ENCODE measurements around the gene HPS1. TPM values are rescaled to one million over a fixed set of nuclear protein-coding genes. Genes with fewer than 3 reads are reported as not detected.

HPS1 gene
- total and polyA plus RNA-seq, 10 of the 15 experiments (the other 5 are each of a cell fraction or from before 2014, with no cell fraction given), result 27.1 to 138 (median 54.8) TPM

DNA sequence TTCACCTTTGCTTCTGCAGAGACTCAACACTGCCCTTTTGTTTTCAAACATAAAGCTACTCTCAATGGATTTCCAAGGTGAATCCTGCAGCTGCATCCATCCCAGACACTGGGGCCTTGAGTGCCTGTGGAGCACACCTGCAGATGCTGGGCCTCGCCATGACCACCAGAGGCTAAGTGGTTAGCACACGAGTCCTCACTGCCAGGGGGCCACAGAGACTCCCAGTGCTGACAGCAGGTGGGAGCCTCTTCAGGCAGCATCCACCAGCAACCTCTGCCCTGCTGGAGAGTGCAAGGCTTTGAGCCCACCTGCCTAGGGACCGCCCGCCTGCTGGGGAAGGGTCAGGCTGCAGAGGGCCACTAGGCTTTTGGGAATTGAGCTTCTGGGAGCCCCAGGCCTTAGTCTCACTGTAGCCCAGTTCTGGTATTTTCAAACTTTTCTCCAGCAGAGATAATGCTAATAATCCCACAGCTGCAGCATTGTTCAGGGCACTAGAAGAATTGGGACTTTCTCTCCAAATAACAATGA is 9.4 kb upstream of the HPS1 start (continued):
- TF ChIP-seq, protein P1, sequence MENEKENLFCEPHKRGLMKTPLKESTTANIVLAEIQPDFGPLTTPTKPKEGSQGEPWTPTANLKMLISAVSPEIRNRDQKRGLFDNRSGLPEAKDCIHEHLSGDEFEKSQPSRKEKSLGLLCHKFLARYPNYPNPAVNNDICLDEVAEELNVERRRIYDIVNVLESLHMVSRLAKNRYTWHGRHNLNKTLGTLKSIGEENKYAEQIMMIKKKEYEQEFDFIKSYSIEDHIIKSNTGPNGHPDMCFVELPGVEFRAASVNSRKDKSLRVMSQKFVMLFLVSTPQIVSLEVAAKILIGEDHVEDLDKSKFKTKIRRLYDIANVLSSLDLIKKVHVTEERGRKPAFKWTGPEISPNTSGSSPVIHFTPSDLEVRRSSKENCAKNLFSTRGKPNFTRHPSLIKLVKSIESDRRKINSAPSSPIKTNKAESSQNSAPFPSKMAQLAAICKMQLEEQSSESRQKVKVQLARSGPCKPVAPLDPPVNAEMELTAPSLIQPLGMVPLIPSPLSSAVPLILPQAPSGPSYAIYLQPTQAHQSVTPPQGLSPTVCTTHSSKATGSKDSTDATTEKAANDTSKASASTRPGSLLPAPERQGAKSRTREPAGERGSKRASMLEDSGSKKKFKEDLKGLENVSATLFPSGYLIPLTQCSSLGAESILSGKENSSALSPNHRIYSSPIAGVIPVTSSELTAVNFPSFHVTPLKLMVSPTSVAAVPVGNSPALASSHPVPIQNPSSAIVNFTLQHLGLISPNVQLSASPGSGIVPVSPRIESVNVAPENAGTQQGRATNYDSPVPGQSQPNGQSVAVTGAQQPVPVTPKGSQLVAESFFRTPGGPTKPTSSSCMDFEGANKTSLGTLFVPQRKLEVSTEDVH (IDR thresholded peaks at IDR 0.05; ENCODE audit: low read depth, partially characterized antibody), result no peak
- TF ChIP-seq MEF2B (IDR thresholded peaks at IDR 0.05; ENCODE audit: partially characterized antibody, poor library complexity, severe bottlenecking), result no peak
- TF ChIP-seq DPF2 (IDR thresholded peaks at IDR 0.05), result no peak
- TF ChIP-seq CREB1 (IDR thresholded peaks at IDR 0.05; ENCODE audit: low read depth), result no peak
- no peak for TF ChIP-seq KDM1A (IDR thresholded peaks at IDR 0.05; ENCODE audit: borderline replicate concordance)
- no peak for TF ChIP-seq NRF1 (conservative IDR thresholded peaks at IDR 0.05; ENCODE audit: low read depth, low read length)

DNA sequence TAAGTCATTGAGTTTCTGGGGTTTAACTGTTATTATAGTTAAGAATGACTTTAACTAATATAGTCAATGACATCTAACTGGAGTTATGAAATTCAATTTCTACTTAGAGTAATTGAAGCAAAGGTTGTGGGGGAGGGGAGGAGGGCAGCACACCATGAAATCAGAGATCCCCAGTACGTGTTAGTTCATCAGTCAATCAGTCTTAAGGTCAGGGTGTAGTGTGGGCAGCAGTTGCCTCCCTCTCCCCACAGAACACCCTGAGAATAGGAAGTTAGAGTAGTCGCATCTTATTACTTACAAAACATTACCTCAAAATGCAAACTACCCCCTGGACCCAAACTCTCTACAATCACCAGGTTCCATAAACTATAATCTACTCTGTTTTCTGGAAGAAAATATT is 7.0 kb upstream of the HPS1 start:
- no peaks in the 10 kb centered on the region for H4K20me1 ChIP-seq (ENCODE audit: control insufficient read depth, insufficient read depth)
- no peak overlapping the region for H2AFZ ChIP-seq (ENCODE audit: control insufficient read depth, low read depth, low read length)
- CTCF ChIA-PET, result no interaction called here
- H3K4me2 ChIP-seq (ENCODE audit: control insufficient read depth, insufficient read depth), result no peak overlapping the region
- no peak for FAIRE-seq
- no peaks in the 10 kb centered on the region for H3K27me3 ChIP-seq (replicated peaks in 1 of 2; ENCODE audit: control insufficient read depth in 2 of 2, insufficient read depth in 2 of 2, low read length in 1 of 2)
- H3K9me3 ChIP-seq (replicated peaks; ENCODE audit: control insufficient read depth, insufficient read depth, low read length), result no peaks in the 10 kb centered on the region
- DNase-seq (ENCODE audit: low read depth, low spot score), result no peak
- BruUV-seq (replicated peaks), result no TSS peak
- SMC1A ChIA-PET (ENCODE audit: uncharacterized antibody, unreplicated experiment), result no interaction called here
- no peaks in the 10 kb centered on the region for H3K79me2 ChIP-seq (ENCODE audit: control insufficient read depth, insufficient read depth, low read length)
- no peak overlapping the region for H3K27ac ChIP-seq (ENCODE audit: control insufficient read depth, insufficient read depth)
- intact Hi-C loops (cut with micrococcal nuclease; ENCODE audit: unreplicated experiment) (no loop called here), in situ Hi-C loops (cut with MboI) (no loop called here)
- POLR2A ChIA-PET, result no interaction called here
- ATAC-seq, result no peak
- TF ChIP-seq SP1 (IDR thresholded peaks at IDR 0.05; ENCODE audit: low read depth, low read length), result no peak
- no peaks in the 10 kb centered on the region for H3K36me3 ChIP-seq (ENCODE audit: control insufficient read depth in 2 of 2, insufficient read depth in 2 of 2, low read length in 1 of 2)
- WGBS (ENCODE audit: insufficient coverage, insufficient replicate concordance, low lambda C conversion rate, missing lambda C conversion rate), result 29% methylated on average over 2 of the region's 2 CpGs
- H3K4me3 ChIP-seq, result no peak overlapping the region
- no peak overlapping the region for H3K9ac ChIP-seq (ENCODE audit: control insufficient read depth, insufficient read depth, low read length)
- RAD21 ChIA-PET (ENCODE audit: unreplicated experiment), result no interaction called here
- no peaks in the 10 kb centered on the region for H3K4me1 ChIP-seq (ENCODE audit: control insufficient read depth, insufficient read depth, low read length)
